NCI-H1048 (cell line): ENCODE results near the gene COL3A1.

Experiments used
- DNase-seq: peaks from one replicate; lab custom pipeline; 2025; lab: John Stamatoyannopoulos, UW

Gene COL3A1

GRCh38 chr2:188975497-188976102 lies 1.4 kb downstream of the COL3A1 start:
- no peak for DNase-seq

- no peak for DNase-seq
These were observed 2.5 kb downstream of the COL3A1 start for GRCh38 chr2:188976545-188977268.

- no peak for DNase-seq
These were observed 3.1 kb downstream of the COL3A1 start for GRCh38 chr2:188977317-188977716.

GRCh38 chr2:188978291-188979081 lies 4.3 kb downstream of the COL3A1 start:
- no peak for DNase-seq

GRCh38 chr2:188979187-188980114 lies 5.3 kb downstream of the COL3A1 start:
- no peak for DNase-seq

- no peak for DNase-seq
These were observed 9.4 kb downstream of the COL3A1 start for GRCh38 chr2:188983427-188984064.

- no peak for DNase-seq
These were observed 9.9 kb downstream of the COL3A1 start for GRCh38 chr2:188984065-188984491.

GRCh38 chr2:188984680-188985079 lies 10.5 kb downstream of the COL3A1 start:
- DNase-seq, result no peak

GRCh38 chr2:188986839-188987238 lies 12.7 kb downstream of the COL3A1 start:
- no peak for DNase-seq

- DNase-seq, result no peak
These were observed 19.1 kb downstream of the COL3A1 start for GRCh38 chr2:188993247-188993646.

GRCh38 chr2:188997263-188997662 lies 23.1 kb downstream of the COL3A1 start:
- no peak for DNase-seq

- DNase-seq, result no peak
These were observed 26.0 kb downstream of the COL3A1 start for GRCh38 chr2:189000221-189000620.

GRCh38 chr2:189002079-189002478 lies 27.9 kb downstream of the COL3A1 start:
- no peak for DNase-seq

- no peak for DNase-seq
These were observed 34.5 kb downstream of the COL3A1 start for GRCh38 chr2:189008555-189009262.

GRCh38 chr2:189010536-189010935 lies 36.4 kb downstream of the COL3A1 start:
- DNase-seq, result no peak

- DNase-seq, result no peak
These were observed 38.2 kb downstream of the COL3A1 start for GRCh38 chr2:189012351-189012750.

- no peak for DNase-seq
These were observed 38.9 kb downstream of the COL3A1 start for GRCh38 chr2:189013031-189013430.

- DNase-seq, result no peak
These were observed 39.7 kb downstream of the COL3A1 start for GRCh38 chr2:189013671-189014448.

- DNase-seq, result no peak
These were observed 40.4 kb downstream of the COL3A1 start for GRCh38 chr2:189014449-189015138.
